Right lobe of liver (tissue), 6 donors: ENCODE measurements around the gene ARAP3. TPM values are rescaled to one million over a fixed set of nuclear protein-coding genes. Genes with fewer than 3 reads are reported as not detected.

ENCODE experiments used
- ATAC-seq, 4 donors: fragments of 200-7000 bp; cut with Tn5 transposase; one replicate each; pipeline ENCODE4 v1.9.1; 2020; ENCODE audit warnings: mild to moderate bottlenecking in 4 of 4, moderate library complexity in 4 of 4
- DNase-seq, 3 donors: peaks; one replicate each; pipeline ENCODE4 v3.0.0-alpha.2; 2020
- H3K27ac ChIP-seq, 3 donors: fragments of 200-600 bp; one replicate each; pipeline ENCODE4 v1.8.0; 2022
- H3K27me3 ChIP-seq, 2 donors: fragments of 200-600 bp; one replicate each; pipeline ENCODE4 v1.8.0; 2022
- H3K36me3 ChIP-seq, 4 donors: fragments of 200-600 bp; sonication (generic) in 1 of 4; one replicate each; pipeline versions ENCODE4 v1.5.1 to v1.8.0; 2017 to 2022; ENCODE audit warnings: control low read depth in 1 of 4
- H3K4me1 ChIP-seq, 4 donors: fragments of 200-600 bp; sonication (generic) in 1 of 4; one replicate each; pipeline versions ENCODE4 v1.5.1 to v1.8.0; 2017 to 2022; ENCODE audit warnings: control low read depth in 1 of 4
- H3K4me3 ChIP-seq, 3 donors: fragments of 200-600 bp; one replicate each; pipeline ENCODE4 v1.8.0; 2022
- H3K9me3 ChIP-seq, 4 donors: fragments of 200-600 bp; sonication (generic) in 1 of 4; one replicate each; pipeline versions ENCODE4 v1.5.1 to v1.8.0; 2017 to 2022; ENCODE audit warnings: control low read depth in 1 of 4
- CTCF ChIP-seq, 4 donors: fragments of 200-600 bp in 3 of 4; fragments of 450-650 bp in 1 of 4; IDR thresholded peaks; one replicate each; pipeline versions ENCODE4 v1.5.1 to v1.8.0; 2016 to 2022; ENCODE audit warnings: antibody characterized with exemption in 4 of 4, mild to moderate bottlenecking in 2 of 4
- POLR2A ChIP-seq: fragments of 450-650 bp; IDR thresholded peaks from one replicate; pipeline ENCODE4 v1.6.1; 2017; ENCODE audit warnings: antibody characterized with exemption, mild to moderate bottlenecking
- WGBS: methylation state at CpG from one replicate; pipeline ENCODE4 v1.1.6; 2018; ENCODE audit warnings: low coverage, low lambda C conversion rate; ENCODE audit not compliant: insufficient coverage; ENCODE audit errors: missing lambda C conversion rate; 5-methylcytosine and 5-hydroxymethylcytosine counted together
- intact Hi-C, 2 donors: fragments of 100-400 bp; cut with DNase I; formaldehyde crosslinking; loops; one replicate each; pipeline versions ENCODE4 v1.11.2 to v1.14.1; 2022
- total RNA-seq, 6 experiments: library from RNA; depleted of rRNA in 2 of 6; stranded (reverse); fragments of >200 nt in 2 of 6; fragmentation: NEBNext Ultra II Directional in 3 of 6; extraction: Animal tissue kit (Norgen Biotek cat#: 25700) in 3 of 6; gene quantifications; one replicate each; pipeline versions ENCODE4 v1.1.0 to v1.2.4, GENCODE V29; 2016 to 2023
- donor health status: DM: no; HTN: yes; CAD: no.
- donor health status: DM: no; HTN: no; CAD: no.
- donor health status: DM: no; HTN: no; CAD: no.
- donor health status: DM: no; HTN: yes; CAD: no.
- donor health status: DM: no; HTN: yes; CAD: no.

Gene ARAP3
- total RNA-seq, 6 experiments from 2014 or later = 1.4 to 6.0 (median 3.7) TPM

GRCh38 chr5:141696431-141696830 lies 14.4 kb upstream of the ARAP3 start:
- TF ChIP-seq POLR2A = no peak
- TF ChIP-seq CTCF (IDR thresholded peaks at IDR 0.05) = no peak
- intact Hi-C loops = loop anchor here (5.0 kb wide), 2 partner anchors 186 to 261 kb away; partner anchors contain the start of gene PCDH12 (in 2 of the 2)
- Histone ChIP-seq H3K9me3 (no peaks in the 10 kb centered on the region), H3K4me1 (peaks cover 0 to 8% (median 0%) of the 10 kb centered on the region in 4 donors), H3K4me3 (no peak overlapping the region), H3K36me3 (no peaks in the 10 kb centered on the region), H3K27me3 (no peaks in the 10 kb centered on the region), H3K27ac (no peak overlapping the region)
- DNase-seq = no peak
- WGBS = no CpG with 5 or more reads among the region's 2 CpGs
- ATAC-seq = no peak

GRCh38 chr5:141695627-141696215 lies 13.7 kb upstream of the ARAP3 start:
- 67% methylated on average over 7 of the region's 11 CpGs for WGBS
- Histone ChIP-seq H3K4me3 (no peak overlapping the region), H3K27me3 (no peaks in the 10 kb centered on the region), H3K9me3 (no peaks in the 10 kb centered on the region), H3K4me1 (peaks cover 0 to 8% (median 0%) of the 10 kb centered on the region in 4 donors), H3K27ac (no peak overlapping the region), H3K36me3 (no peaks in the 10 kb centered on the region)
- DNase-seq = no peak
- intact Hi-C loops = loop anchor here (5.0 kb wide), 2 partner anchors 187 to 262 kb away; partner anchors contain the start of gene PCDH12 (in 2 of the 2)
- ATAC-seq = no peak
- TF ChIP-seq POLR2A = no peak
- TF ChIP-seq CTCF (IDR thresholded peaks at IDR 0.05) = no peak

GRCh38 chr5:141694479-141694878 lies 12.4 kb upstream of the ARAP3 start:
- TF ChIP-seq CTCF (IDR thresholded peaks at IDR 0.05) (no peak), POLR2A (no peak)
- Histone ChIP-seq H3K4me1 (peaks cover 0 to 8% (median 0%) of the 10 kb centered on the region in 4 donors), H3K36me3 (no peaks in the 10 kb centered on the region), H3K4me3 (no peak overlapping the region), H3K9me3 (no peaks in the 10 kb centered on the region), H3K27me3 (no peaks in the 10 kb centered on the region), H3K27ac (no peak overlapping the region)
- no peak for DNase-seq
- intact Hi-C loops = loop anchor here in 1 of 2 donors (5.0 kb wide), 1 partner anchor 188 kb away; no protein-coding TSS in a partner anchor
- no peak for ATAC-seq
- 71% methylated on average over 1 of the region's 5 CpGs for WGBS

GRCh38 chr5:141692919-141693725 lies 11.1 kb upstream of the ARAP3 start:
- intact Hi-C loops = loop anchor here in 1 of 2 donors (5.0 kb wide), 1 partner anchor 189 kb away; no protein-coding TSS in a partner anchor
- DNase-seq (no peak), ATAC-seq (no peak)

More at GRCh38 chr5:141692919-141693725, 11.1 kb upstream of the ARAP3 start:
- no peaks in the 10 kb centered on the region for H3K9me3 ChIP-seq
- 60% methylated on average over 9 of the region's 25 CpGs for WGBS
- H3K4me1 ChIP-seq = peaks cover 0 to 8% (median 0%) of the 10 kb centered on the region in 4 donors
- no peaks in the 10 kb centered on the region for H3K27me3 ChIP-seq
- no peak overlapping the region for H3K4me3 ChIP-seq
- no peaks in the 10 kb centered on the region for H3K36me3 ChIP-seq
- TF ChIP-seq CTCF (IDR thresholded peaks at IDR 0.05) (no peak), POLR2A (no peak)
- H3K27ac ChIP-seq = no peak overlapping the region
